BJ (cell line): Measurements from ENCODE around the gene ATP2B1. TPM values are rescaled to one million over a fixed set of nuclear protein-coding genes. Genes with fewer than 3 reads are reported as not detected.
"Not testable (repeated sequence)": the region's sequence is repeated elsewhere in the genome, so short reads cannot be mapped to it uniquely, and the experiment has no call there.

Source experiments
- CTCF ChIA-PET: fragments of 350-600 bp; formaldehyde crosslinking; extraction: SDS; loops from one replicate; lab custom pipeline; 2021; ENCODE audit warnings: antibody characterized with exemption, inconsistent platforms; lab: Yijun Ruan, JAX
- POLR2A ChIA-PET: fragments of 300-600 bp; sonication (Branson Sonifier 250); formaldehyde crosslinking; extraction: SDS; loops from one replicate; lab custom pipeline; 2021; ENCODE audit warnings: antibody characterized with exemption; lab: Charles Lee
- DNase-seq: peaks from one replicate; pipeline ENCODE4 v3.0.0-alpha.2; 2011; ENCODE audit warnings: low read depth
- H3K27me3 ChIP-seq: 2 replicates; pipeline ENCODE4 v1.6.0; 2011; ENCODE audit warnings: low read length; ENCODE audit not compliant: control insufficient read depth, insufficient read depth
- H3K36me3 ChIP-seq: 2 replicates; pipeline ENCODE4 v1.5.1; 2011; ENCODE audit warnings: low read length; ENCODE audit not compliant: control insufficient read depth, insufficient read depth
- H3K4me3 ChIP-seq: 2 replicates; pipeline ENCODE4 v1.5.1; 2011; ENCODE audit warnings: low read depth, mild to moderate bottlenecking, control low read depth, low read length
- CTCF ChIP-seq: IDR thresholded peaks from 2 replicates; pipeline ENCODE4 v1.5.1; 2011; ENCODE audit warnings: low read depth, mild to moderate bottlenecking, control low read depth, inconsistent platforms, low read length, moderate library complexity; ENCODE audit not compliant: insufficient read depth
- polyA minus RNA-seq: library from RNA; depleted of rRNA, polyadenylated mRNA; stranded (reverse); fragments of >200 nt; gene quantifications from 2 replicates; pipeline ENCODE4 v1.2.3, GENCODE V29; 2011; rRNA and poly(A)+ RNA removed
- polyA plus RNA-seq: library from polyadenylated mRNA; depleted of rRNA; stranded (reverse); fragments of >200 nt; gene quantifications from 2 replicates; pipeline ENCODE4 v1.2.3, GENCODE V29; 2011; rRNA removed

Gene ATP2B1
- polyA plus RNA-seq (12.8 and 34.4 TPM in 2 replicates), polyA minus RNA-seq (15.4 and 25.5 TPM in 2 replicates)

GRCh38 chr12:89708565-89709156 is at the start of gene ATP2B1:
ATP2B1 (minus strand) TSS chr12:89708838; CDS start chr12:89655886, 52,952 bp downstream.
- Histone ChIP-seq H3K4me3 (peak within 1 kb of the TSS; percentile 98), H3K36me3 (no peaks in the 10 kb centered on the region), H3K27me3 (no peaks in the 10 kb centered on the region)
- POLR2A ChIA-PET, result interaction anchor here (0.5 to 0.6 kb wide), 3 partner anchors 80 to 1341 kb away, joined by 3 read pairs; no protein-coding TSS in a partner anchor
- no peak for TF ChIP-seq CTCF
- no peak for DNase-seq
- CTCF ChIA-PET, result interaction anchor here (0.9 to 1.6 kb wide), 4 partner anchors 161 to 443 kb away, joined by 3 to 4 read pairs (median 4); no protein-coding TSS in a partner anchor

- CTCF ChIA-PET, H3K36me3 ChIP-seq, H3K27me3 ChIP-seq, POLR2A ChIA-PET, DNase-seq, H3K4me3 ChIP-seq: not testable (repeated sequence)
Observed at GRCh38 chr12:89757987-89758386, 49.3 kb upstream of the ATP2B1 start.

- ChIA-PET POLR2A (interaction anchor here (0.8 kb wide), 1 partner anchor 19 kb away, joined by 4 read pairs; no protein-coding TSS in a partner anchor), CTCF (no interaction called here)
- TF ChIP-seq CTCF, result no peak
Observed at GRCh38 chr12:89756585-89757398, 48.2 kb upstream of the ATP2B1 start.

GRCh38 chr12:89756194-89756584 is 47.6 kb upstream of the ATP2B1 start:
- no peak overlapping the region for H3K4me3 ChIP-seq
- ChIA-PET POLR2A (no interaction called here), CTCF (no interaction called here)
- no peaks in the 10 kb centered on the region for H3K27me3 ChIP-seq
- no peak for TF ChIP-seq CTCF
- no peak for DNase-seq
- H3K36me3 ChIP-seq, result no peaks in the 10 kb centered on the region

More at GRCh38 chr12:89756585-89757398, 48.2 kb upstream of the ATP2B1 start:
- DNase-seq, result peak; percentile 98
- Histone ChIP-seq H3K36me3 (no peaks in the 10 kb centered on the region), H3K4me3 (no peak overlapping the region), H3K27me3 (no peaks in the 10 kb centered on the region)

- Histone ChIP-seq H3K36me3 (no peaks in the 10 kb centered on the region), H3K4me3 (no peak overlapping the region), H3K27me3 (no peaks in the 10 kb centered on the region)
- ChIA-PET CTCF (interaction anchor here (0.6 kb wide), 1 partner anchor 1525 kb away, joined by 4 read pairs; no protein-coding TSS in a partner anchor), POLR2A (no interaction called here)
- DNase-seq, result no peak
- no peak for TF ChIP-seq CTCF
Observed at GRCh38 chr12:89753997-89754396, 45.4 kb upstream of the ATP2B1 start.
